Measurements from ENCODE around the gene TEAD4.
A peak's percentile ranks its signal among the peaks of the same experiment; 100 is the strongest.
"Not testable (repeated sequence)": the region's sequence is repeated elsewhere in the genome, so short reads cannot be mapped to it uniquely, and the experiment has no call there.

Gene TEAD4

GRCh38 chr12:3054374-3054773, 95.2 kb downstream of the TEAD4 start:
- no peak for DNase-seq

GRCh38 chr12:3055026-3055703, 96.0 kb downstream of the TEAD4 start:
- no peak for DNase-seq

- no peak for DNase-seq
Observed at GRCh38 chr12:3055704-3056467, 96.7 kb downstream of the TEAD4 start.

- no peak for DNase-seq
Observed at GRCh38 chr12:3061059-3061458, 101.9 kb downstream of the TEAD4 start.

- no peak for DNase-seq
Observed at GRCh38 chr12:3061501-3062215, 102.5 kb downstream of the TEAD4 start.

GRCh38 chr12:3065300-3065699, 106.1 kb downstream of the TEAD4 start:
- no peak for DNase-seq

GRCh38 chr12:3065846-3066245, 106.6 kb downstream of the TEAD4 start:
- not testable (repeated sequence) for DNase-seq

GRCh38 chr12:3069714-3070113, 110.5 kb downstream of the TEAD4 start:
- no peak for DNase-seq

- no peak for DNase-seq
Observed at GRCh38 chr12:3071107-3071506, 111.9 kb downstream of the TEAD4 start.

GRCh38 chr12:3071710-3072109, 112.5 kb downstream of the TEAD4 start:
- DNase-seq: no peak

GRCh38 chr12:3073438-3074250, 114.4 kb downstream of the TEAD4 start:
- peak; percentile 92 for DNase-seq

GRCh38 chr12:3075315-3075714, 116.1 kb downstream of the TEAD4 start:
- no peak for DNase-seq

- DNase-seq: peak; percentile 83
Observed at GRCh38 chr12:3076730-3077571, 117.8 kb downstream of the TEAD4 start, which contains the start of gene TSPAN9. TSS of gene TSPAN9 (plus strand) at chr12:3077379. CDS start at chr12:3201194, 123,815 bp downstream.

- no peak for DNase-seq
Observed at GRCh38 chr12:3077572-3078081, 118.4 kb downstream of the TEAD4 start.

- no peak for DNase-seq
Observed at GRCh38 chr12:3078086-3078820, 119.1 kb downstream of the TEAD4 start.

- no peak for DNase-seq
Observed at GRCh38 chr12:3081091-3081490, 121.9 kb downstream of the TEAD4 start.

GRCh38 chr12:3081886-3082285, 122.7 kb downstream of the TEAD4 start:
- no peak for DNase-seq

GRCh38 chr12:3083241-3083920, 124.2 kb downstream of the TEAD4 start:
- no peak for DNase-seq

GRCh38 chr12:3083921-3084347, 124.7 kb downstream of the TEAD4 start:
- no peak for DNase-seq

GRCh38 chr12:3084742-3085141, 125.5 kb downstream of the TEAD4 start:
- DNase-seq: no peak

All from right hindlimb (tissue), 1 donor.